Vagina (tissue), 2 donors: ENCODE data around the gene DAND5.

ENCODE experiments used
- CTCF ChIP-seq, 3 experiments: fragments of 450-650 bp in 2 of 3; fragments of 200-600 bp in 1 of 3; sonication (generic) in 1 of 3; IDR thresholded peaks; one replicate each; pipeline ENCODE4 v1.5.1; 2017 to 2019; ENCODE audit warnings: antibody characterized with exemption in 3 of 3, mild to moderate bottlenecking in 2 of 3, moderate library complexity in 2 of 3
- POLR2A ChIP-seq, 2 donors: fragments of 450-650 bp; IDR thresholded peaks; one replicate each; pipeline ENCODE4 v1.6.1; 2017; ENCODE audit warnings: antibody characterized with exemption in 2 of 2, mild to moderate bottlenecking in 2 of 2, moderate library complexity in 2 of 2

- TF ChIP-seq POLR2A (IDR thresholded peaks at IDR 0.05), result no peak
- no peak for TF ChIP-seq CTCF (IDR thresholded peaks at IDR 0.05)
Observed at GRCh38 chr19:12932392-12933286, 36.7 kb upstream of the DAND5 start.
